HAP-1 (cell line): ENCODE data around the gene BMP2.
A peak's percentile ranks its signal among the peaks of the same experiment; 100 is the strongest.

Experiments used
- DNase-seq, 2 experiments: peaks; one replicate each; pipeline ENCODE4 v3.0.0-alpha.2; 2016 to 2020; ENCODE audit warnings: low spot score in 2 of 2
- H3K27me3 ChIP-seq: fragments of 250-450 bp; sonication (Bioruptor Pico); 2 replicates; pipeline ENCODE4 v1.5.1; 2020; ENCODE audit warnings: low read depth, mild to moderate bottlenecking, moderate library complexity
- H3K36me3 ChIP-seq: fragments of 250-450 bp; sonication (Bioruptor Pico); replicated peaks from 2 replicates; pipeline ENCODE4 v1.5.1; 2020; ENCODE audit warnings: mild to moderate bottlenecking
- H3K4me1 ChIP-seq: fragments of 250-450 bp; sonication (Bioruptor Pico); 2 replicates; pipeline ENCODE4 v1.5.1; 2020; ENCODE audit warnings: mild to moderate bottlenecking
- H3K4me3 ChIP-seq: fragments of 250-450 bp; sonication (Bioruptor Pico); 2 replicates; pipeline ENCODE4 v1.5.1; 2020; ENCODE audit warnings: mild to moderate bottlenecking, moderate library complexity
- H3K9me3 ChIP-seq: fragments of 250-450 bp; sonication (Bioruptor Pico); 2 replicates; pipeline ENCODE4 v1.5.1; 2020; ENCODE audit warnings: mild to moderate bottlenecking, moderate library complexity
- in situ Hi-C: fragments of 300-500 bp; cut with MboI; formaldehyde crosslinking; loops from 3 replicates; pipeline ENCODE4 v1.14.3; 2020; ENCODE audit warnings: low sequenced_read_pairs, inconsistent platforms, mixed read lengths

BMP2 gene

DNA sequence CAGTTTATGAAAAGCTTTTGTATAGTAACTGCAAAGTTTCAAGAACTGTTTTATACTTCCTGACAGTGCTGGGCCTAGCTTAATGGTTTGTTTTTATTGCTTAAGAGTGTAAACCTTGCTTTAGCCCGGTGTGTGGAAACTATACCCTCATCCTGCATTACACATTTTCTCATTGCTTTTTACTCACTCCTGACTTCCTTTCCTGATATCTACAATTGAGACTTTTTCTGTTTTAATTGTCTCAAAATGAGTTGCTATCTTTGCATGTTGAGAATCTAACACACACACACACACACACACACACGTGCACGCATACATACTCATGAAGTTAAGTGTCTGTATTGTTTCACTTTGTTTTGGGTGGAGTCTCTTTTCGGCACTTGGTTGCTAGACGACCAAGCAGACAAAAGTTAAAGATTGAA, 16.7 kb downstream of the BMP2 start:
- Histone ChIP-seq H3K36me3 (no peaks in the 10 kb centered on the region), H3K4me3 (no peak overlapping the region), H3K27me3 (no peaks in the 10 kb centered on the region), H3K9me3 (no peaks in the 10 kb centered on the region), H3K4me1 (no peaks in the 10 kb centered on the region)
- DNase-seq, result no peak
- in situ Hi-C loops, result no loop called here

DNA sequence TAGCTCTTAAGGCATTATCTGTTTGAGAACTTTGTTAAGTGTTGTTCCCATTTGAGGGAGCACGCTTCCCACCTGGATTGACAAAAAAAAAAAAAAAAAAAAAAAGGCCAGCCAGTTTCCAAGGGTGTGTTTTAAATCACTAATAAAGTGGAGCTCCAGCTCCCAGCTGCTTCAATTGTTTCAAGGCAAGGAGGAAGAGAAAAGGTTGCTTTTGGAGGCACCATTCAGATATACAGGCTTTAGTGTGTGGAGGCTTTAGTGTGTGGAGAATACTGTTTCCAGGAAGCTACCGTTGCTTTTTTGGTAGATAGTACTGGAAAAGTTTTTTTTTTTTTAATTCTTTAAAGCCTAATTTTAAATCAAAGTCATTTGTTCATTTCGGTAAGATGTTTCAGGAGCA, 17.3 kb downstream of the BMP2 start:
- DNase-seq, result no peak
- Histone ChIP-seq H3K9me3 (no peaks in the 10 kb centered on the region), H3K36me3 (no peaks in the 10 kb centered on the region), H3K4me3 (no peak overlapping the region), H3K27me3 (no peaks in the 10 kb centered on the region), H3K4me1 (no peaks in the 10 kb centered on the region)
- in situ Hi-C loops, result no loop called here

DNA sequence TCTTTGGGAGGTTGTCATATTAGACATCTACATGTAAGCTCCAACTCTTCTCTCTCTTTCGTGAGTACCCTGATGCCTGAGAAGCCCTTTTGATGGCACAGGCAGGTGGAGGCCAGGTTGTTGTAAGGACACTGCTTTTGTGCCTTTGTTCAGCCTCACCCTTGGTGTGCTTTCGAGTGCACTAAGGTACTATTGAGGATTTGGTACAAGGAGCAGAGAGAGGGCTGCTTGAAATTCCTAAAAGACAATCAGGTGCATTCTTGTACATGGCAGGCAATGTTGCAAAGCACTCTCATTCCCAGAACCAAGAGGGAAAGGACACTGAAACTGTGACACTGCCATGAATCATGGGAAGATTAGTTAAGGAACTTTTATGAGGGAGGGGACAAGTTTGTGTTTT, 19.1 kb downstream of the BMP2 start:
- DNase-seq, result no peak
- no peak overlapping the region for H3K4me3 ChIP-seq
- H3K9me3 ChIP-seq, result no peaks in the 10 kb centered on the region
- no peaks in the 10 kb centered on the region for H3K36me3 ChIP-seq
- H3K4me1 ChIP-seq, result no peaks in the 10 kb centered on the region
- in situ Hi-C loops, result no loop called here
- H3K27me3 ChIP-seq, result no peaks in the 10 kb centered on the region

DNA sequence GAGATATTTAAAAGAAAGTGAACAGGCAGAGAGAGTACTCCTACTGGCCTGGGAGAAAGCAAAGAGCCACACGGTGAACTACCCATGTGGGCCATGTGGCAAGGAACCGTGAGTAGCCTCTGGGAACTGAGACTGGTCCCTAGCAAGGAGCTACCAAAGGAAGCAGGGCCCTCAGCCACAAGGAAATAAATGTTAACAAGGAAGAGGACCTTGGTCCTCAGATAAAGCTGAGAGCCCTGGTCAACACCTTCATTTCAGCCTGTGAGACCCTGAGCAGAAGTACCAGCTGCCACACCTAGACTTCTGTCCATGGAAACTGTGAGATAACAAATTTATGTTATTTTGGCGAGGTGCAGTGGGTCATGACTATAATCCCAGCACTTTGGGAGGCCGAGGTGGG, 25.3 kb downstream of the BMP2 start:
- Histone ChIP-seq H3K9me3 (no peaks in the 10 kb centered on the region), H3K27me3 (no peaks in the 10 kb centered on the region), H3K4me1 (no peaks in the 10 kb centered on the region), H3K4me3 (no peak overlapping the region), H3K36me3 (no peaks in the 10 kb centered on the region)
- DNase-seq, result no peak
- in situ Hi-C loops, result no loop called here

- DNase-seq, result no peak
- Histone ChIP-seq H3K9me3 (no peaks in the 10 kb centered on the region), H3K4me1 (no peaks in the 10 kb centered on the region), H3K36me3 (no peaks in the 10 kb centered on the region), H3K4me3 (no peak overlapping the region), H3K27me3 (no peaks in the 10 kb centered on the region)
- in situ Hi-C loops, result no loop called here
Measured at GRCh38 chr20:6802227-6802626, 34.7 kb downstream of the BMP2 start.

GRCh38 chr20:6806275-6806674, 38.8 kb downstream of the BMP2 start:
- no peaks in the 10 kb centered on the region for H3K27me3 ChIP-seq
- no peaks in the 10 kb centered on the region for H3K9me3 ChIP-seq
- DNase-seq, result no peak
- no peaks in the 10 kb centered on the region for H3K36me3 ChIP-seq
- H3K4me1 ChIP-seq, result no peaks in the 10 kb centered on the region
- H3K4me3 ChIP-seq, result no peak overlapping the region
- in situ Hi-C loops, result no loop called here

- Histone ChIP-seq H3K9me3 (no peaks in the 10 kb centered on the region), H3K4me1 (peaks cover 24% of the 10 kb centered on the region), H3K36me3 (no peaks in the 10 kb centered on the region), H3K4me3 (no peak overlapping the region), H3K27me3 (no peaks in the 10 kb centered on the region)
- DNase-seq, result peak; percentile 20 to 34
- in situ Hi-C loops, result no loop called here
Measured at GRCh38 chr20:6811262-6812035, 44.0 kb downstream of the BMP2 start.

- Histone ChIP-seq H3K27me3 (no peaks in the 10 kb centered on the region), H3K9me3 (no peaks in the 10 kb centered on the region), H3K36me3 (no peaks in the 10 kb centered on the region), H3K4me3 (no peak overlapping the region), H3K4me1 (peaks cover 24% of the 10 kb centered on the region)
- DNase-seq, result no peak
- in situ Hi-C loops, result no loop called here
Measured at GRCh38 chr20:6812530-6812929, 45.0 kb downstream of the BMP2 start.

DNA sequence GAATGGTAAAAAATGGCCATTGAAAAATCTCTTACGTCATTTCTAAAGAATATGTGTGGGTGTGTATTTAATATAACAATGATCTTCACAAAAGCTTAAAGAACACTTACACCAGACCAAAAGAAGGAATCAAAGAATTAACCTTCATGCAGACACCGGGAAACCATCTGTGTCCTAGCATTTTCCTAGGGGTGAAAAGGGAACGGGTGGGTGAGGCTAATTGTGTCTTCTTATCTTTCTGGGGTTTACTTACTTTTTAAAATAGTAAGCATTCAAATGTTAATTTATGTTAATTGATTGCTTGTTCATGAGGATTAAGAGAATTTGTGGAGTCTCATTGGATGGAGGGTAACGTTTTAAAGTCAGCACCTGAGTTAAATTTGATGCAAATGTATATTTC, 47.5 kb downstream of the BMP2 start:
- peak; percentile 49 to 66 for DNase-seq
- Histone ChIP-seq H3K4me1 (peaks cover 24% of the 10 kb centered on the region), H3K27me3 (no peaks in the 10 kb centered on the region), H3K36me3 (no peaks in the 10 kb centered on the region), H3K9me3 (no peaks in the 10 kb centered on the region), H3K4me3 (no peak overlapping the region)
- in situ Hi-C loops, result no loop called here

DNA sequence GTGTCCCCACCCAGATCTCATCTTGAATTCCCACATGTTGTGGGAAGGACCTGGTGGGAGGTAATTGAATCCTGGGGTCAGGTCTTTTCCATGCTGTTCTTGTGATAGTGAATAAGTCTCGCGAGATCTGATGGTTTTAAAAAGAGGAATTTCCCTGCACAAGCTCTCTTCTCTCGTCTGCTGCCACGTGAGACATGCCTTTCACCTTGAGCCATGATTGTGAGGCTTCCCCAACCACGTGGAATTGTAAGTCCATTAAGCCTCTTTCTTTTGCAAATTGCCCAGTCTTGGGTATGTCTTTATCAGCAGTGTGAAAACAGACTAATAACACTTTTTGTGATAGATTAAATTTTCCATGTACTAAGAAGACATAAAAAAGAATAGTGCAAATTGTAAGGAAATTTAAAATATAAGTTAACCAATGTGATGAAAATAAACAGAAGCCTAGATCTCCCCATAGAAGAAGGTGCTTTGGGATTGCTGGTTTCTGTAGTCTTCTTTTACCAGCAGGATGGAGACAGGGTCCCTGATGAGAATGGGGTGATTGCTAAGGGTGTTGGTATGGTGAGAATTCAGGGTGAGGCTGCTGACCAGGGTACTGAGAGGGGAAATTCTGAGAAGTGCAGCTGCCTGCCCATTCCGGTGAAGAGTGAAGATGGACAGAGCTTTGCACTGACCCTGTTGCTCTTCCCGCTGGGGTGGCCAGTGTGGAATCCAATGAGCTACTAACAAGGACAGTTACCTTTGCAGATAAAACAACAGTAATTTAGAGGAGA, 50.7 kb downstream of the BMP2 start:
- Histone ChIP-seq H3K9me3 (no peaks in the 10 kb centered on the region), H3K4me1 (peaks cover 13% of the 10 kb centered on the region), H3K27me3 (no peaks in the 10 kb centered on the region), H3K4me3 (no peak overlapping the region), H3K36me3 (no peaks in the 10 kb centered on the region)
- in situ Hi-C loops, result no loop called here
- DNase-seq, result peak in 1 of 2 experiments; percentile 13

DNA sequence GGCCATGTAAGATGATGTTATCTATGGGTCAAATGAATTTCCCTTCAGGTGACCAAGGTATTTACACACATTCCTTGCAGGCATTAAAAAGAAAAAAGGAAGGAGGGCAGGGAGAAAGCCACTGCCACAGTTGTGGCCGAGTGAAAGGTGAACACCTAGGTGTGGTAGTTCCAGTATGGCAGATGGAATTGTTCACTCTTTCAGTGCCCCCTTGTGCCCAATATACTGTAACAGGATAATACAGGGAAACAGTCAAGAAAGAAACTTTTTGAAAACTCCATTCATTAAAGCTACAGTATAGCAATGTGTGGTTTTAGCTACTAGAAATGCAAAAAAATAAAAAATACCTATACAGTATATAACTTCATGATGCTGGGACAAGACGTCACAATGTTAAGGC, 52.1 kb downstream of the BMP2 start:
- H3K9me3 ChIP-seq, result no peaks in the 10 kb centered on the region
- peaks cover 6% of the 10 kb centered on the region for H3K4me1 ChIP-seq
- H3K27me3 ChIP-seq, result no peaks in the 10 kb centered on the region
- H3K4me3 ChIP-seq, result no peak overlapping the region
- no peaks in the 10 kb centered on the region for H3K36me3 ChIP-seq
- in situ Hi-C loops, result no loop called here
- DNase-seq, result no peak

- no peaks in the 10 kb centered on the region for H3K4me1 ChIP-seq
- no peaks in the 10 kb centered on the region for H3K27me3 ChIP-seq
- H3K4me3 ChIP-seq, result no peak overlapping the region
- H3K9me3 ChIP-seq, result no peaks in the 10 kb centered on the region
- DNase-seq, result no peak
- H3K36me3 ChIP-seq, result no peaks in the 10 kb centered on the region
- in situ Hi-C loops, result no loop called here
Measured at GRCh38 chr20:6824401-6824800, 56.9 kb downstream of the BMP2 start.

GRCh38 chr20:6827472-6827871, 60.0 kb downstream of the BMP2 start:
- no peaks in the 10 kb centered on the region for H3K27me3 ChIP-seq
- no peak for DNase-seq
- no peaks in the 10 kb centered on the region for H3K36me3 ChIP-seq
- H3K4me3 ChIP-seq, result no peak overlapping the region
- in situ Hi-C loops, result no loop called here
- H3K4me1 ChIP-seq, result no peaks in the 10 kb centered on the region
- H3K9me3 ChIP-seq, result no peaks in the 10 kb centered on the region

DNA sequence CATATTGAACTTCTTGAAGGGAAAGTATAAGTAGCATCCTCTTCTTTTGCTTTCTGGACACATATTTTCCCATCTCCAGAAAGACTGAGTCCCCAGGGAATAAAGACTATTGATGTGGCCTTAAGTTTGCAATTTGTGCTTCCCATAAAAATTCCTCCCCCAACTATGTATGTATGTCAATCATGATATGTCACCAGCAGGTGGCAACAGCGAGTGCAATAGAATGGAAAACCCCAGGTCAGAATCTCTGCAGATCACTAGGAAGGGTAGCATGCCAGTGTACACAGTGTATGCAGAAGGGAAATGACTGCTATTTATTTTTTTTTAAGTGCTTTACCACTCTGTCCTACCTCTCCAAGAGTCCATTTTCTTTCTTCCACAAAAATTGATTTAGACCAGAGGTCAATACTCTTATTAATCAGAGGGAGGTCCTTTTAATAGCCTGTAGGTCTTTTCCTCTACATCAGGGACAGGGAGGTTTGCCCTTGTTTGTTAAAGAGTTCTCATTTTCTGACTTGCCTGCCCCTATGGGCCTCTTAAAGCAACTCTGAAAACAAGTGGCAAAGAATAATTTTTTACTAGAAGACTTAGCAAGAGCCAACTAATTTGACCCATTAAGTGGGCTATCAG, 61.4 kb downstream of the BMP2 start:
- no peak overlapping the region for H3K4me3 ChIP-seq
- no peaks in the 10 kb centered on the region for H3K36me3 ChIP-seq
- H3K27me3 ChIP-seq, result no peaks in the 10 kb centered on the region
- no peaks in the 10 kb centered on the region for H3K9me3 ChIP-seq
- in situ Hi-C loops, result no loop called here
- H3K4me1 ChIP-seq, result no peaks in the 10 kb centered on the region
- DNase-seq, result peak; percentile 74 to 77
